Stimulated activated naive CD4-positive, alpha-beta T cell treated with Interleukin-2 at 50 U/mL for 16 hours (primary cell): Measurements from ENCODE around the gene ODAD3.

Experiments used
- DNase-seq: peaks from one replicate; lab custom pipeline; 2025; lab: John Stamatoyannopoulos, UW

Gene ODAD3

GRCh38 chr19:11375143-11375948 lies 59.6 kb downstream of the ODAD3 start:
- DNase-seq, result peak; percentile 55

DNA sequence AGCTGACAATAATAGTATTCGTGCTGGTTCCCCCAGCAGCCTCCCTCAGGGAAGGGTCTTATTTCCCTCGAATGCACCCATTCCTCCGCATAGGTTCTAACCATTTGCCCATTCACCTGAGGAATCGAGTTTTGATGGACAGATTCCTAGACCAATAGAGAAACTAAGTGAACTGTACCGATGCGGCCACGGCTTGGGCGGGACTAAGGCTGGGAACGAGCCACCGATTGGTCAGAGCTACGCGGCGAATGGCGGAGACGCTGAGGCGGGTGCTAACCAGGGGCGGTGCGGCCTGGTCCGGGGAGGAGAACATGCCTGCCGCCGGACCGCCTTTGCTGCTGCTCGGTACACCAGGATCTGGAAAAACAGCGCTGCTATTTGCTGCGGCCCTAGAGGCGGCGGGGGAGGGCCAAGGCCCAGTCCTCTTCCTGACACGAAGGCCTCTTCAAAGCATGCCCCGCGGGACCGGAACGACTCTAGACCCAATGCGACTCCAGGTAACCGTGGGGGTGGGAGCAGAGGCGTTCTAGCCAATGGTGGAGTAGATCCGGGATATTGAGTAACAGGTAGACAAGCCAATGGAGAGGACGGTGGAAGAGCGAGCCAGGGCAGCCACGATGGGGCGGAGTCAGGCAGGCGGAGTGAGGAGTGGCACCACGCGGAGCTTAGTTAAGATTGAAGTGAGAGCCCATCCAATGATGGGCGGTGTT lies 60.3 kb downstream of the ODAD3 start, which contains the start of gene SWSAP1:
Gene SWSAP1, plus strand, starts transcription at position 234 of the 710 bp plus-strand sequence. Its CDS starts 15 bp downstream, at position 249.
- DNase-seq, result peak; percentile 98

DNA sequence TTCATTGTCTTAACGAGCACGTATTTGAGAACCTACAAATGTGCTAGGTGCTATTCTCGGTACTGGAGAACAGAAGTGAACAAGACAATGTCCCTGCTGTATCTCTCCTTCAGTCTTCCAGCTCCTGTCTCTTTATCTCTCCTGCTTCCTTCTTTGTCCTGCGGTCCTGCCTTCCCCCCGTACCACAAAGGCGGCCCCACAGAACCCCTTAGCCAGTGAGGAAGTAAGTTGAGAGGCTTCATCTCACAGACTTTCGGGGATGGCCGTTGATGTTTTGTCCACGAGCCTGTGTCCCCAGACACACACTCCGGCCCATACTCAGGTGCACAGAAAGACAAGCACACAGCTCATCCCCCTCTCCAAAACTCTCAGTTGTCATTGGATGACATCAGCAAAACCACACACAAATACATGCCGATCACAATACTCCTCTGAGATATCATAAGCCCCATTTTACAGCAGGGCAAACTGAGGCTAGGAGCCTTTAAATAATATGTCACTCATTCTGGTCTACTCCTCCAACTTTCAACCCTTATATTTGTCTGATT lies 61.0 kb downstream of the ODAD3 start:
- no peak for DNase-seq

DNA sequence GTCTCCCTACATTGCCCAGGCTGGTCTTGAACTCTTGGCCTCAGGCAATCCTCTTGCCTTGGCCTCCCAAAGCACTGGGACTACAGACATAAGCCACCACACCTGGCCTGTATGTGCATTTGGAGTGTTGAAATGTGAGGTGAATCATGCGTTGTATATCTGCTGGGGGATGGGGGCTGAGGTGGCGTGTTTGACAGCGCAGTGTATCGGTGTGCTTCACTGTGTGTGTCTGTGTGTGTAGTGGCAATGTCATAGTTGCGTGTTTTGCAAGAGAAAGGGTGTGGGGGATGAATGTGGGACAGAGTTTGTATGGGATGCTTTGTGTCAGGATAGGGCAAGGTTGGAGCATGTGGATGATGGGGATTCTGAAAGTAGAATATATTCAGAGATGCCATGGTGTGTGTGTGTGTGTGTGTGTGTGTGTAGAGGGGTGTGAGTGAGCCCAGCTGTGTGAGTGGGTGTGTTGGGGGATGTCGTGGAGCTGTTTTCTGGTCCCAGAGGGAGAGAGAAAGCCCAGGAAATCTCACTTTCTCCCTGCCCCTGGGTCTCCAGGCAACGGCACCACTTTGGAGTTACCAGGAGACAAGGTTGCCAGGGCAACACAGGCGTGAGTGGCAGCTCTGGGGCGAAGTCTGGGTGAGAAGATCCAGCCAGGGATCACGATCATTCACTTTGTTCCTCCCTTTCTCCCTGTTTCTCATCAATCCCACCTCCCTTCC lies 61.6 kb downstream of the ODAD3 start:
- no peak for DNase-seq

DNA sequence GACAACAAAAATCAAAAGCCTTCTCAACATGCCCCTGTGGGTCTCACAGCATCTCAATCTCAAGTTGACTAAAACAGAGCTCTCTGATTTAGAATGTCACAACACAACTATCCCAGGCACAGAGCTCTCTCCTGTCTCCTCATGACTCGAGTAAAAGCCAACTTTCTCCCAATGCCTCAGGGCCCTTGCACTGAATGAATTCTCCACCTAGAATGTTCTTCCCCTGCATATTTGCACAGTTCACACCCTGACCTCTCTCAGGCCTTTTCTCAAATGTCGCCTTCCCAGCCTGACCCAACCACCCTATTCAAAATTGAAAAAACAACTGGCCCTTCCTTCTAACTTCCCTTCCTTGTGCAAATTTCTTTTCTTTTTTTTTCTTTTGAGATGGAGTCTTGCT lies 64.2 kb downstream of the ODAD3 start:
- DNase-seq, result no peak
